DND-41 (cell line): ENCODE data around the gene MAST2.

ENCODE experiments used
- ATAC-seq: fragments of 200-7000 bp; cut with Tn5 transposase; 3 replicates; pipeline ENCODE4 v1.9.1; 2021; ENCODE audit warnings: low read depth; ENCODE audit not compliant: insufficient read depth
- DNase-seq: peaks from one replicate; pipeline ENCODE4 v3.0.0-alpha.2; 2020
- H2AFZ ChIP-seq: 2 replicates; pipeline ENCODE4 v1.6.0; 2012; ENCODE audit warnings: low read depth, low read length
- H3K27ac ChIP-seq: 2 replicates; pipeline ENCODE4 v1.5.1; 2012; ENCODE audit warnings: low read length, inconsistent platforms
- H3K27me3 ChIP-seq: fragments of 200-600 bp; sonication (generic); 2 replicates; pipeline ENCODE4 v1.6.0; 2012; ENCODE audit warnings: low read length, mild to moderate bottlenecking, inconsistent platforms; ENCODE audit not compliant: insufficient read depth, poor library complexity
- H3K36me3 ChIP-seq: 2 replicates; pipeline ENCODE4 v1.5.1; 2012; ENCODE audit warnings: low read length, inconsistent platforms; ENCODE audit not compliant: insufficient read depth
- H3K4me1 ChIP-seq: 2 replicates; pipeline ENCODE4 v1.5.1; 2012; ENCODE audit warnings: mild to moderate bottlenecking, low read length; ENCODE audit not compliant: insufficient read depth
- H3K4me2 ChIP-seq: 2 replicates; pipeline ENCODE4 v1.6.0; 2012; ENCODE audit warnings: mild to moderate bottlenecking, moderate library complexity, low read length, inconsistent platforms; ENCODE audit not compliant: insufficient read depth
- H3K4me3 ChIP-seq, 2 experiments: fragments of 200-600 bp in 1 of 2; shearing (Covaris generic) in 1 of 2; 2 replicates each; pipeline ENCODE4 v1.5.1; 2012 to 2016; ENCODE audit warnings: inconsistent platforms in 2 of 2, low read length in 2 of 2, mild to moderate bottlenecking in 2 of 2, low read depth in 1 of 2, moderate library complexity in 1 of 2
- H3K79me2 ChIP-seq: 2 replicates; pipeline ENCODE4 v1.6.0; 2012; ENCODE audit warnings: low read length, inconsistent platforms; ENCODE audit not compliant: insufficient read depth
- H3K9ac ChIP-seq: 2 replicates; pipeline ENCODE4 v1.6.0; 2012; ENCODE audit warnings: low read depth, mild to moderate bottlenecking, inconsistent platforms, low read length, moderate library complexity
- H3K9me3 ChIP-seq: 2 replicates; pipeline ENCODE4 v1.5.1; 2012; ENCODE audit warnings: low read length, moderate library complexity, mild to moderate bottlenecking, inconsistent platforms; ENCODE audit not compliant: insufficient read depth, severe bottlenecking
- H4K20me1 ChIP-seq: 2 replicates; pipeline ENCODE4 v1.6.0; 2012; ENCODE audit warnings: low read length; ENCODE audit not compliant: insufficient read depth
- EZH2 ChIP-seq: IDR thresholded peaks from 3 replicates; pipeline ENCODE4 v1.6.1; 2012; ENCODE audit warnings: borderline replicate concordance, low read depth, mild to moderate bottlenecking, moderate library complexity, low read length, inconsistent platforms; ENCODE audit not compliant: severe bottlenecking
- TF ChIP-seq, protein P1 (sequence below): IDR thresholded peaks from 2 replicates; pipeline ENCODE4 v1.5.1; 2012; ENCODE audit warnings: borderline replicate concordance, low read length, moderate library complexity, mild to moderate bottlenecking; ENCODE audit not compliant: poor library complexity, severe bottlenecking; ENCODE audit errors: extremely low read depth

Gene MAST2

DNA sequence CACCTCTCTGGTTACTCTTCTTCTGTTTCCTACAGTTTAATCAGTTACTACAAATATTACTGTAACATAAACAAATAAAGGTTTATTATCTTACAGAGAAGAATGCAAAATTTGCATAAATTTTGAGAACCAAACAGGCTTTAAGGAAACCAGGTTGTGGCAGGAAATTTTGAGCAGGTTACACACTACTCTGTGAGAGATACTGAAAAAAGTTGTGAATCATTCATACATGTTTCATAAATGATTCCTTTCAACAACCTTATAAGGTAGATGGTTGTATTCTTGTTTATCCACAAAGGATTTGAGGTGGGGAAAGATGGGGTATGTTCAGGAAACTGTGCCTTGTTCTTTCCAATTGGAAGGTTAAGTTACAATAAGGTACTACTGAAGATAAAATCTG lies 58.6 kb downstream of the MAST2 start:
- Histone ChIP-seq H3K79me2 (peaks cover 29% of the 10 kb centered on the region), H2AFZ (no peak overlapping the region), H3K9ac (no peak overlapping the region), H3K27me3 (no peaks in the 10 kb centered on the region), H3K4me1 (no peaks in the 10 kb centered on the region), H3K36me3 (no peaks in the 10 kb centered on the region), H3K9me3 (no peaks in the 10 kb centered on the region), H3K4me2 (no peak overlapping the region), H3K27ac (no peak overlapping the region), H3K4me3 (no peak overlapping the region), H4K20me1 (peaks cover 3% of the 10 kb centered on the region; the same call in 1 of the 2 replicates)
- DNase-seq (no peak), ATAC-seq (no peak)
- TF ChIP-seq, protein P1, sequence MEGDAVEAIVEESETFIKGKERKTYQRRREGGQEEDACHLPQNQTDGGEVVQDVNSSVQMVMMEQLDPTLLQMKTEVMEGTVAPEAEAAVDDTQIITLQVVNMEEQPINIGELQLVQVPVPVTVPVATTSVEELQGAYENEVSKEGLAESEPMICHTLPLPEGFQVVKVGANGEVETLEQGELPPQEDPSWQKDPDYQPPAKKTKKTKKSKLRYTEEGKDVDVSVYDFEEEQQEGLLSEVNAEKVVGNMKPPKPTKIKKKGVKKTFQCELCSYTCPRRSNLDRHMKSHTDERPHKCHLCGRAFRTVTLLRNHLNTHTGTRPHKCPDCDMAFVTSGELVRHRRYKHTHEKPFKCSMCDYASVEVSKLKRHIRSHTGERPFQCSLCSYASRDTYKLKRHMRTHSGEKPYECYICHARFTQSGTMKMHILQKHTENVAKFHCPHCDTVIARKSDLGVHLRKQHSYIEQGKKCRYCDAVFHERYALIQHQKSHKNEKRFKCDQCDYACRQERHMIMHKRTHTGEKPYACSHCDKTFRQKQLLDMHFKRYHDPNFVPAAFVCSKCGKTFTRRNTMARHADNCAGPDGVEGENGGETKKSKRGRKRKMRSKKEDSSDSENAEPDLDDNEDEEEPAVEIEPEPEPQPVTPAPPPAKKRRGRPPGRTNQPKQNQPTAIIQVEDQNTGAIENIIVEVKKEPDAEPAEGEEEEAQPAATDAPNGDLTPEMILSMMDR = no peak
- no peak for TF ChIP-seq EZH2

DNA sequence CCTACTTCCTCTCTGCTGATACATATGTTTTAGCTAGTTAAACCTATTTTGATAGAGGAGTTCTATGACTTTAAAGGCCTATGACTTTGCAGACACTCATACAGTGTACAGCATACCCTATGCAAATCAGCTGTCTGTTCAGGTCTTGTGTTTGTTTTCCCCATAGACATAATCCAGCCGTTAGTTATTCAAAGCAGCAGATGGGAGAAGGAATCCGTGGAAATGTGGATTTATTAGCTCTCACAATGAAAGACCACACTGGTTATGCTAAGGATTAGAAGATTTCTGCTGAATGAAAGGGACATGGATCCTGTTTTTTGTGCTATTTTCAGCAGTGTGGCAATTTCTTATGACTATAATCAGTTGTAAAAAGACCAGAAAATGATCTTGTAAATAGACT lies 59.8 kb downstream of the MAST2 start:
- H3K4me1 ChIP-seq = no peaks in the 10 kb centered on the region
- no peak overlapping the region for H3K27ac ChIP-seq
- peaks cover 27% of the 10 kb centered on the region for H3K79me2 ChIP-seq
- no peaks in the 10 kb centered on the region for H3K9me3 ChIP-seq
- H3K4me3 ChIP-seq = no peak overlapping the region
- no peak for DNase-seq
- H3K4me2 ChIP-seq = no peak overlapping the region
- TF ChIP-seq, protein P1 = no peak
- TF ChIP-seq EZH2 = no peak
- H3K36me3 ChIP-seq = no peaks in the 10 kb centered on the region
- H2AFZ ChIP-seq = no peak overlapping the region
- H3K27me3 ChIP-seq = no peaks in the 10 kb centered on the region
- H3K9ac ChIP-seq = no peak overlapping the region
- H4K20me1 ChIP-seq = peaks cover 3% of the 10 kb centered on the region; the same call in 1 of the 2 replicates
- ATAC-seq = no peak

DNA sequence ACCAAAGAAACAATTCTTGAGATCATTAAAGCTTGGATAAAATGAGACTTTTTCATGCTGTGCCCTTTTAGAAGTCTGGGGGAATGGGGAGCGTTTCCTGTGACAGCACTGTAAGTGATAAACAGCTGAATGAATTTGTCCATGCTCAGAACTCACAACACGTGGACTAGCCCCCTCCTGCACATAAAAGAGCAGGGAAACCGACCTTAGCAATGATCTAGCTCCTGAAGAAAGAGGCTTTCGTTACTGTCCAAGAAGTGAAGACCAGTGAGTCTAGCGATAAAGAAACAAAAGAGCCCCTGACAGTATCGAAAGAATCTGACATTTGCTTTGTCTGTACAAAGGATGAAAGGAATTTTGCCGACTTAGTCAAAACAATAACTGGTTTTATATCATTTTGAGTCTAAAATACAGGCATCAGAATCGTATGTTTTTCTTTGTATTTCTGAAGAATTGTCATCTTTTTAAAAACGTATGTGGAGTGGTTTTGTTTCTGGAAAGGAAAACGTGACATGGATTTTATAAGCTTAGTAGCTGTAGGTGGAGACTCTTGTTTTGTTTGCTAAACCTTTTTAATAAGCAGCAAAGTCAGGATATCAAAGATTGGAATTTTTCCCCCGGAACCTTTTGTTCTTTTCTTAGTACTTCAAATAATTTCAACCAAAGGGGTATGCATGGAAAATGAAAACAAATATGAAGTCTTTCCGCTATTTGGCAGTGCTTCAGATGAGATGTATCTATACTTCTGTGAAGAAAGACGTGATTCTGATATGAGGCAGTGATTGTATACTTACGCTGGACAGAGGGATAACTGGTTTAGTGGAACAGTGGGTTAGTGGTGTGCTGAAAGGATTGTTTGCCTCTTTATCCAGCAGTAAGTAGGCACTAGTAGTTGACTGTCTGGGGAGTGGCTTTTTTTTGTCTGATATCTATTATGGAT lies 61.0 kb downstream of the MAST2 start:
- Histone ChIP-seq H3K79me2 (peaks cover 27% of the 10 kb centered on the region), H4K20me1 (no peaks in the 10 kb centered on the region; the same call in 1 of the 2 replicates), H3K36me3 (no peaks in the 10 kb centered on the region), H3K4me1 (no peaks in the 10 kb centered on the region), H3K4me3 (no peak overlapping the region), H3K27me3 (no peaks in the 10 kb centered on the region), H3K27ac (no peak overlapping the region), H3K9ac (no peak overlapping the region), H3K4me2 (no peak overlapping the region), H2AFZ (no peak overlapping the region), H3K9me3 (no peaks in the 10 kb centered on the region)
- TF ChIP-seq EZH2 = no peak
- TF ChIP-seq, protein P1 = no peak
- DNase-seq = no peak
- no peak for ATAC-seq
